ENCODE results near the gene ADAMTS2. TPM values are rescaled to one million over a fixed set of nuclear protein-coding genes. Genes with fewer than 3 reads are reported as not detected.

Gene ADAMTS2
- total and polyA plus RNA-seq, 2 of the 8 experiments (the other 6 are each of a cell fraction or from before 2014, with no cell fraction given): 6.6 to 7.3 TPM

DNA sequence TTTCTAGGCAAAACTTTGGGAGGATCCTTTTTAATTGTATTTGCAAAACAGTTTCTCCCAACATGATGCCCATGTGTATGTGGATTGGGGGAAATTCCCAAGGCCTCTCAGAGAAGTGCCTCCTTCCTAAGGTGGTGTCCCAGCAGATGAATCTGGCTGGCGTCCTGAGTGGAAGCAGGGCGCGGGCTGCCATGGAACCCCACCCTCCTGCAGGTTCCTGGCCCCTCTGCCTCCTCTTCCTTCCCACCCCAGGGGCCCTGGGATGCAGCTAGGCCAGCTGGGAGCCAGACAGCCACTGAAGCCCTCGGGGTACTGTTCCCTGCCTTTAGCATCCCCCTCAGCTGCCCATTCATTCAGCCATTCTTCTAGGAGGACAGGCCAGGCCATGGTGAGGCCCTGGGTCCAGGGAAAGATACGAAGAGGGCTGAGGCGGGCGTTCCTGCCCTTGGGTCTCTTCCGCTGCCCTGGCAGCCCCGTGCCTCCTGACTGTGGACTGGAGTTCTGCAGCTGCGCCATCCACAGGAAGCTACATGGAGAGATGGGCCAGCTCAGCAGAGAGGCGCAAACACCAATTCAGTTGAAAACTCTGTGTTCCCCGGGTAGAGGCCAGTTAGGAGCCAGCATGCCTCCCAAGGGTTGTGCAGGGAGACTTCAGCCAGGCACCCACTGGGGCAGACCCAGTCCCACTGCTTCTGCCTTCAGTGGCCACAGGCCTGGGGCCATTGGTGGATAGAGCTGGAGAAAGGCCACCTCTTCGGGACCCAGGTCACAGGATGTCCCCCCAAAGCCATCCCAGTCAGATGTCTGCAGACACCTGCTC is 36.5 kb downstream of the ADAMTS2 start (continued):
- TF ChIP-seq CHD7 (IDR thresholded peaks at IDR 0.05; ENCODE audit: insufficient replicate concordance, low read length): no peak
- no peak for TF ChIP-seq MAFK (IDR thresholded peaks at IDR 0.05; ENCODE audit: low read depth, low read length)
- no peak for TF ChIP-seq SP4 (IDR thresholded peaks at IDR 0.05; ENCODE audit: low read length)
- no peak for TF ChIP-seq FOSL1 (IDR thresholded peaks at IDR 0.05; ENCODE audit: insufficient read depth, low read depth, low read length)
- TF ChIP-seq SIN3A (conservative IDR thresholded peaks at IDR 0.05 in 1 of 2, IDR thresholded peaks at IDR 0.05 in 1 of 2; ENCODE audit: low read depth in 1 of 2, low read length in 2 of 2): no peak
- no peak for TF ChIP-seq ZNF274 (IDR thresholded peaks at IDR 0.05; ENCODE audit: borderline replicate concordance, extremely low read depth, low read length)
- no peak for TF ChIP-seq GTF2F1 (IDR thresholded peaks at IDR 0.05; ENCODE audit: borderline replicate concordance, low read depth, low read length)
- TF ChIP-seq HDAC6 (IDR thresholded peaks at IDR 0.05; ENCODE audit: low read depth, low read length): no peak
- TF ChIP-seq SP1 (IDR thresholded peaks at IDR 0.05; ENCODE audit: low read depth, low read length): no peak
- no peak for TF ChIP-seq CBX5 (IDR thresholded peaks at IDR 0.05; ENCODE audit: low read depth, low read length)
